Activated naive CD4-positive, alpha-beta T cell (primary cell): ENCODE measurements around the gene BRINP3.
"Not testable (repeated sequence)": the region's sequence is repeated elsewhere in the genome, so short reads cannot be mapped to it uniquely, and the experiment has no call there.

Experiments used
- DNase-seq, 4 experiments: peaks; one replicate each; lab custom pipeline; 2025; lab: John Stamatoyannopoulos, UW

BRINP3 gene

DNA sequence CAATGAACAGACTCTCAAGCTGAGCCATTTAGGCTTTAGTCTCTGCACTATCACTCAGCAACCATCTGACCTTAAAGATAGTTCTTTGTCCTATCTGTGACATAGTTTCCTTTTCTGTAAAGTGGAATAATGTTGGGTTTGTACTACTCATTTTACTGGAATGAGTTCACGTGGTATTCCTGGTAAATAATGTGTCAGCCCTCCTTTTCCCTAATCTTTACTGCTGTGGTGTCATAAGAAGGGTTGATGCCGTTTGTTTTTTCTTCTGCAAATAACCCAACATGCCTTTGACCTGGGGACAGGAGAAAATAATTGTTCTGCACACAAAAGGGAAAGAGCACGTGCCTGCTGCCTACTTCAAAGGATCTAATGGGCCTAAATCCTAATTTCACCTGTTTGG is 297.8 kb downstream of the BRINP3 start:
- DNase-seq = no peak

DNA sequence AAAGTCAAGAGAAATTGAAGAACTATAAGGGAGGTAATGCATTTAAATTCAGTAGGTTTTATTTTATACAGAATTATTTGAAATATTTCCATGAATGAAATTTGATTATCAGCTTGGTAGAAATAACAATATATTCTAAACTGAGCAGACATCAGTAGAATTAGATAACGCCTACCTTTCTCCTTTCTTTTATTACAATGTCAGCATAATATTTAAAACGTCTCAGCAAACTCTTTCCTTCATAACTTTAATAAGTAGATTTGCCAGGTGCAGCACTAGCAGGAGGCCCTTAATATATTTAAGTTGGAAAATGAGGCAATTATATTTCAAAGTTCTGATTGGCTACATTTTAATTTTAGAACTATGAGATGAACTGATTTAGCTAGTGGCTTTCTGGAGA is 298.8 kb downstream of the BRINP3 start:
- no peak for DNase-seq

DNA sequence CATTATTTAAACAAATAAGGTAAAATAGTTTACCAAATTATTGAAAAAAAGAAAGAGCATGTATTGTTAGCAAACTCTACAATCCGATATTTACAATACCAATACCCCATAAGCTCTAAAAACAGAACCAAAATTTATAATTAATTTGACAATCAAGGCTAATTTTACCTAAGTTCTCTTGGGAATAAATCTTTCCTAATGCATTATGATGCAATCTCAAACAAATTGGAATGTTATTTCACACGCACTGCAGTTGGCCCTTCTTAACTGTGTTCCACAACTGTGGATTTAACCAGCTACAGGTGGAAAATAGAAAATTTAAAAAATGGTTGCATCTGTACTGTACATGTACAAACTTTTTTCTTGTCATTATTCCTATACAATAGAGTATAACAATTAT is 300.1 kb downstream of the BRINP3 start:
- DNase-seq = no peak

DNA sequence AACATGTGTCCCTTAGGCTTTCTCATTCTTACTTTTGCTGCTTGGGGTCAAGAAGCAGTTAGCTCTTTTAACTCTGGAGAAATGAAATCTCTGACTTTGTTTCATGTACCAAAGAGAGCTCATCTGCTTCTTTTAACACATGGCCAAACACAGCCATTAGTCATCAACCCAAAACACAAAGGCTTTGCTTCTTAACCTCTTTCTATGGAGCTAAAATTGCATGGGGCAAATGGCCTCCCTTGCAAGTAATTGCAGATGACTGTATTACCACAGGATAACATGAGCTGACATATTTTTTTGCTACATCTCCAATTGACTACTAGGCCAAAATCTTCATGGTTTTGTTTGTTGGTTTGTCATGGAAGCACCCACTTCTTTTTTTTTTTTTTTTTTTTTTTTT is 300.9 kb downstream of the BRINP3 start:
- no peak for DNase-seq

DNA sequence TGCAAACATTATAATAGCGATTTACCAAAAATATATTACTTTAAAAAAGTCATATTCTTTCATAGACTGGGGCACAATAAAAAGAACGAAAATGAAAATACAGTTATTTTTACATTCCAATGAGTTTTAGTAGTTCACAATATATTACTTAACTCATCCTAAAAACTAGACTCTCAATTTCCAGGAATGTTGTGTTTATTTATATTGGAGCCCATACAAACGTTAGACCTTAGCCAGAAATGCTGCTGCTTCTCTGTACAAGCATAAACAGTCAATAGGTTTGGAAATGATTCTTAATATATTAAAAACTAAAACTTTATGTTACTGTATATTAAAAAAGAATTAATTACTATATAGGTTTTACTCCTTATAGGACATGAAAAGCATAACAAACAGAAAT is 302.3 kb downstream of the BRINP3 start:
- no peak for DNase-seq

DNA sequence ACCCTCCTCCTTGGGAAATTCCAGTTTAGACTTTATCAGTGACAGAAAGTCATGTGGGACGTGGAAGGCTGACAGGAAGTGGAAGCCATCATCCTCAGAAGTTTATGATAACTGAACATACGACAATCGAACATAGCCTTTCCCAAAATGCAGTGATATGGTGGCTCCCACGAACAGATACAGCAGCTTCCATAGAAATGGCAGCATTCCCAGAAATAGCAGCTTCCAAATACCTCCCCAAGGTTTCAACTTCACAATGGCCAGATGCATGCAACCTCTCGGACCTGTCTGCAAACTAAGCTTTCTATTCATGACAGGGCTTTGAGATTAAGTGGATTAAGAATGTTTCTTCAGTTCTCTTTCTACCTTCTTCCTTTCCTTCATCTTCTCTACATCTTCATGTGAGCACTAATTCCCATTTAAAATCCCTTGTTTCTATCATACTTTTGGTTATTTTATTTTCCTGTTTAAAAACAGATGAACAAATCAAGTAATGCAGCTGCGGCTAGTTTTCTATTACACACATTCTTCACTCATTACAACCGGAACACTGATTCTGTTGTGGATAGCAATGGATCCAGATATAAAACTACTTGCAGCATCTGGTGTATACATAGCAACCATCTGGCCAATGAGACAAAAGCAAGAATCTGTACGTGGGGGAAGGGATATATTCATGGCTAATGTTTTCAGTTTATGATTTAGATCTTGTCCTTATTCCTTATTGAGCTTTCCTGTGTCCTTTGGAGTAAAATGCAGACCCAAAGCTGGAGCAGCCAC is 304.8 kb downstream of the BRINP3 start:
- DNase-seq = no peak

DNA sequence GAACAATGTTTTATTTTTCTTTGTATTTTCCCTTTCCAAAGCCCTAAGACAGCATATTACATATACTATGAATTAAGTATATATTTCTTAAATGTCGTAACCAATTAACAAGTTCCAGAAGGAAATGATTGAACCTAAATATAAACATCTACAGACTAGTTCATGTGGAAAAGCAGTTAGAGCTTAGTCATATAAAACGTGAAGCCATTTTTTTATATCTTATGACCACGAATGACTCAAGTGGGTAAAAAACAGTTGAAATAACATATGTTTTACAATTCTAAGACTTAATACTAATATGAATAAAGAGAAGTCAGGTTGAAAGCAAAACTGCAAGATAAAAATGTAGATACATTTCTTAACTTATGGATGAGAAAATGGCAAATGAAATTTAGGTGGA is 307.3 kb downstream of the BRINP3 start:
- DNase-seq = no peak

DNA sequence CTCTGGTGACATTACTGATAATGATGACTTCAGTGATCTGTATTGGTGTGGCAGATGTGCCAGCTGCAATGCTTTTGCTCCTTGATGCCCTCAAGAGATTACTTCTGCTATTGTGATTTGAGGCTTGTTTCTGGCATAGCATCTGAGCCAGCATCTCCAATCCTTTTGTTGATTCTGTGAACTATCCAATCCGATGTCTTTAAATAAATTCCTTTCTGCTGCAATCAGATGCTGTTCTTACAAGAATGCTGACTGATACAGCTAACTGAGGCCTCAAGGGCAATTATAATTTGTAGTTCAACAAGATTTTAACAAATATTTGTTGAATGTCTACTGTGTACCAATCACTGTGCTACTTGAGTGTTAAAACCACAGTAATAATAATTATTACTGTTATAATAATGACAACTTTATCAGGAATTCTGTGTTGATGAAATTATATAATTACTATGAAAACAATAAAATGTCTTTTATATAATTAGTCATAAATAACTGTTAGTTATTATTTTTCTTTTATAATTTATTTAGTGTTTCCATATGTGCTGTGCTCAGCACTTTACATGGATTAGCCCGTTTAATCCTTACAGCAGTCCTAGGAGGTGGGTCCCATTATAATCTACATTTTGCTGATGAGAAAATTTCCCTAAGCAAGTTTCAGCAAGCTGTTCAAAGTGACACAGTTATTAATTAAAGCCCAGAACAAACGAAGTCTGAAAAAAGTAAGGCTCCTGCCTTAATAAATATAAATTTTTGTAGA is 308.2 kb downstream of the BRINP3 start:
- DNase-seq = no peak

DNA sequence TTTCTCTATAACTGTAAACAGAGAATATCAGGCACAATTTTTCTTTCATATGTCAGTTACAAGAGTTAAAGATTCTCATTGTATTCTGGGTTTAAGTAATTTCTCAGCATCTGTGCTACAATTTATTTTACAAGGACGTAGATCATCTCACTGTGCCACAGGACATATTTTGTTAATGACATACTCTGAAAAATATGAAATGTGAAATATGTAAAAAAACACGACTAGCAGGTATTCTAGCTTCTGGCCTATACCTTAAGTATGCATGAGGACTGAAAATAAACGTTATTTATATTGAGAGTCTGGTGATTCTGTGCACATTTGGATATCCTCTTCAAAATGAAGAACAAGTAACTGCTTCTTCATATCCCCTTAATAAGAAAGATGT is 308.8 kb downstream of the BRINP3 start:
- no peak for DNase-seq

DNA sequence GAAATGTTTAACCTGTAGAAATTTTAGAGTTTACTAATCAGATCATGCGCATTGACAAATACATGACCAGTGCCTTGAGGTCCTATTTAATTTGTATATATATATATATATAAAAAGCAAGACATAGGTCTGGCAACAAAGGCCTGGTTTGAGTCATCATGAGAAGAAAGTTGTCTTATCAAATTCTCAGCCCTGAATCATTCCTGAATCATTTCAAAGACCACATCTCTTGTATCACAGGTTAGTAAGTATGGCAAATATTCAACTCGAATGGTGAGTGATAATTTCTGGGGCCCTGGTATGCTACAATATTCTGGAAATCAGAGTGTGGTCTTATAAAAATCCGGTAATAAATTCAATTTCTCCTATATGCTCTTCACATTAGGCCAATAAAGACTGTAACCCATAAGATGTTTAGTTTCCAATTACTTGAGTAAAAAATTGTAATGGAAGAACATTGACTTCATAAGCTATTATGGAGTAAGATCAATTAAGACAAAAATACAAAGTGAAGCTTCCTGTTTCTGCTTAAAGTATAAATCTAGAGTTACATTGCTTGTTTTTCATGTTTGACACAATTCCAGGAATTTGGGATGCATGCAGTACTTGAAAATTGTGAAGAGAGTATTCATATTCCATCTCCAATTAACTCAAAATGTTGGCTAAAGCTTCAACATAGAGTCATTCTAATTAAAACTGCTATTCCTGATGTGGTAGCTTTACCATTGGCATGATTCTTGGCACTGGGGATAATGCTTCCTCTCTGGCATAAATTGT is 309.4 kb downstream of the BRINP3 start:
- DNase-seq = no peak

DNA sequence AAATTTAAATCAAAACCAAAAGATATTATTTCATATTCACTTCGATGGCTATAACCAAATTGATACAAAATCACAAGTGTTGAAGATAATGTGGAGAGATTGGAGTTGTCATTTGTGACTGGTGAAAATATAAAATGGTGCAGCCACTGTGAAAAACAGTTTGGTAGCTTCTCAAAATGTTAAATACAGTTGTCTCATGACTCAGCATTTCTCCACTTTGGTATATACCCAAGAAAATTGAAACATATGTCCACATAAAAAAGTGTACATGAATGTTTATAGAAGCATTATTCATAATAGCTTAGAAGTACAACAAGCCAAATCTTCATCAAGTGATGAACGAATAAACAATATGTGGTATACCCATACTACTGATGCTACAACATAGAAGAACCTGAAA is 318.5 kb downstream of the BRINP3 start:
- no peak for DNase-seq

DNA sequence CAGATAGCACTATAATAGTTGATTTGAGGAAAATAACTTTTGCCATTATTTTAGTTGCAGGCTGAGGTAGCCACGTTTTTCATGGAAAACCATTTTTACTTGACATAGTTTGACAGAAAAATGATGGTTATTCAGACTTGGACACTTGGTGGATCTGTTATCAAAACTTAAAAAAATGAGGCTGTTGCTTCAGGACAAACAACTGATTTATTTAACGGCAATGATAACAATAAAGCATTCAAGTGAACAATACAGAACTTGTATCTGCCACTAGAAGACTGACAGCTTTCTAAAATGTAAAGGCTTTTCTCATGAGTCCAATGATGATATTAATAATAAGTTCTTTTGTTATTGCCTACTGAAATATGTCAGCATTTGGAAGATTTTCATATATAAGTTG is 322.9 kb downstream of the BRINP3 start:
- no peak for DNase-seq

DNA sequence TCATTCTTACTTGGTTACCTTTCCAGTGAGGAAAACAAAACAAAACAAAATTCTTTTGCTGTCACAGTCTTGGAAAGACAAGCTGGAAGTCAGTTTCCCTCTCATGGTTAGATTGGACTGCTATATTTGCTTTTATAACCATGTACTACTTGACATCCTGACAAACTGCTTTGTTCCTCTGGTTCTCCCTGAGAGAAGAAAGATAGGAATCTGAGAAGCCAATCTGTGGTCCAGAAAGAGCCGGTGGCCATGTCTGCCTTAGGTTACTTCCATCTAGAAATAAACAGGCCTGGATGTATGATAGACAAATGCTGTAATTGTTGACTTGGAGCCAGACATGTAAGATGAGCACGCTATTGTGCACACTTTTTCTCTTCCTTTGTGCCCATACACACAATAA is 330.0 kb downstream of the BRINP3 start:
- no peak for DNase-seq

DNA sequence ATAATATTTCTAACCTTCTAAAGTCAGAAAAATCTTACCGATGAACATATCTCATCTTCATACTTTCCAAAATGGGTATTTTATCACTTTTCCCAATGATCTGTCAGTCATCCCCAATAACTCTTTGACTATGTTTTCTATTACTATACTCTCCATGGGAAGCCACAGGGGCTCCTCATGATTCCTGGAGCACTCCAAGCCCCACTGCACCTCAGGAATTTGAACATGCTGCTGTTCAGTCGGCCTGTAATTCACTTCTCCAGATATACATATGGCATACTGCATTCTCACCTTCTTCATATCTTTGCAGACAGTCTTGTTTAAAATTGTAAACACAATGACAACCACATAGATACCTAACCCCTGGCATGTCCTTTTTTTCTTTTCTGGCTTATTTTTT is 333.0 kb downstream of the BRINP3 start:
- DNase-seq = no peak

DNA sequence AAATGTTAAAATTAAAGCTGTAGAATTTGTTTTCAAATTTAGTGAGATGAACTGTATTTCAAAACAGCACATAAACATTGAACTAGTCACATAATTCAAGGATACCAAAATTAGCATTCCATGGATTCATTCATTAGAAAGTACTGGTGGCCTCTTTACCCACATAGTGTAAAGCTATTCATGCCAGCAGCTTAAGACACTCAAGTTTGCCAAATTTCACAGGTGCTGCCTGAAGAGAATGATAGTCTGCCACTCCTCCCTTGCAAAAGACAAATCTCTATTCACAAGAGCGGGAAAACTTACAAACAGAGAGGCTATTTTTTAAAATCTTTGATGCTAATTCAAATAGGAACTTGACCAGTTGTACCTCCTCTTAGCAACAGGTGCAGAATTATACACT is 337.0 kb downstream of the BRINP3 start:
- DNase-seq = no peak

DNA sequence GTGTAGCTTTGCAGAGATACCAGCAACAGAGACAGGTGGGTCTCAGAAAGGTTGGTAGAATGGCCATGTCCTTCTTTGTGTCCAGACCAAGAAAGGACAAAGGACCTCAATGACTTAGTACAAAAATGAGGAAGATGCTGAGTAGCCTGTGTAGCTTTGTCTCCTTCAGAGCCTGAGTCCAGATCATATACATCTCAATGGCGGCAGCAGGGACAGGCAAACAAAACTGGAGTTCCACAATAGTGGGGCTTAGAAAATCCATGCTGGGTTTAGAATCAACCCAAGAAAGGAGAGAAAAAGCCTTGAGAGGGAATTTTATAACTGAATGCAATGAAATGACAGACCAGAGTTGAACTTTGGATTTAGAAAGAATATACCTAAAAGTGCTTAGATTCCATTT is 339.0 kb downstream of the BRINP3 start:
- DNase-seq = no peak

DNA sequence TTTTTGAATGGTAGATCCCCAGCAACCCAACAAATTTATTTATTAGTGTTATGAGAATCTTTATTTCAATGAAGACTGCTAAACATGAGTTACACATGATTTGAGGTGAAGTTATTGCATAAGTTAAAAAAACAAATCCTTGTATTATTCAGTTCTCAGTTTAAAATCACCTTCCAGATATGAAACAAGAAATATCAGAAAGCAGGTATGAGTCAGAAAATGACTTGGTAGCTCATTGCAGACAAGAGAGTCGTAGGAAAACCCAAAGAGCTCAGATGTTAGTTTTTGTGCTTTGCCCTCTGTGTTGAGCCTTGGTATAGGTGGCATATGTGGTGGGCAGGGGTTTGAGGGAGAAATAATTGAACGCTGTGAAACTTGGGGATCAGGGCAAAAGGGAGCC is 339.4 kb downstream of the BRINP3 start:
- no peak for DNase-seq

DNA sequence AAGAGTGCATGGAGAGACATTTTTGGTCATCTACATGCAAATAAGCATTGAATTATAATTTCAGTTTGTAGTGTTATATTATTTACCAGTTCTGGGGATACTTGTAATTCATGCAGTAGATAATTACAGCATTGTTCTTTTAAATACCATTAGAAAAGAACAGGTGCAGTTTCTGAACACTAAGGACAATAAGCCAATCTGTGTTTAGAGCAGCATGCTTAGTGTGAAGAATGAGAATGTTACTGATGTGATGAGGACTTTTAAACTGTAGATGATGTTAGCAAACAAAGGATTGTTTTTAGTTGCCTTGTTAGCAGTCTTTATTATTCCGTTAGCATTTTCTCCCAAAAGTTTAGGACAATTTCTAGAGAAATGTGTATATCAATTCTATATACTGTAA is 348.3 kb downstream of the BRINP3 start:
- DNase-seq = no peak

DNA sequence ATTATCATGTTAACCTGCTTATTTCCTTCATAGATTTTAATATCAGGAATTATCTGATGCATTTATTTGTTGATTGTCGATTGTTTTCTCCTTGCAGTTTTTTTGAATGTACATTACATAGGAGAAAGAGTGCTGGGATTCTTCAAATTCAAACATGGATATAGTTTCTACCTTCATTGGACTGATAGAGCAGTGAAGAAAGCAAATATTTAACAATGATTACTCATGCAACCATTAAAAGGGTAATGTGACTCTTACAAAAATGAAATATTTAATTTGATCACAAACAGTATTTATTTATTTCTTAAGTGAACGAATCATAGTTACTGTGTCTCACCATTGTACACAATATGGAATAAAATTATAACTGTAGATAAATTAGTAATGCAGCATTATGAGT is 350.9 kb downstream of the BRINP3 start:
- no peak for DNase-seq

DNA sequence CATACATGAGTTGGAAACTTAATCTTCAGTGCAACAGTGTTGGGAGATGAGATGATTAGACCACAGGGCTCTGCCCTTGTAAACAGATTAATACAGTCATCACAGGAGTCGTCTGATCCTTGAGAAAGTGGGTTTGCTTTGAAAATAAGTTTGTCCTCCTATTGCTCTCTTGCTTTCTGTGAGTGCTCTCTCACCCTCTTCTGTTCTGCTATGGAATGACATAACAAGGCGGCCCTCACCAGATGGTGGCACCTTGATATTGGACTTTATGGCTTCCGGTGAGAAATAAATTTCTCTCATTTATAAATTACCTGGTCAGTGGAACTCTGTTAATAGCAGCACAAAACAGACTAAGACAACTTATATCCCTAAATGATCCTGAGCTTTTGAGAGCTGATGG is 353.6 kb downstream of the BRINP3 start:
- no peak for DNase-seq

DNA sequence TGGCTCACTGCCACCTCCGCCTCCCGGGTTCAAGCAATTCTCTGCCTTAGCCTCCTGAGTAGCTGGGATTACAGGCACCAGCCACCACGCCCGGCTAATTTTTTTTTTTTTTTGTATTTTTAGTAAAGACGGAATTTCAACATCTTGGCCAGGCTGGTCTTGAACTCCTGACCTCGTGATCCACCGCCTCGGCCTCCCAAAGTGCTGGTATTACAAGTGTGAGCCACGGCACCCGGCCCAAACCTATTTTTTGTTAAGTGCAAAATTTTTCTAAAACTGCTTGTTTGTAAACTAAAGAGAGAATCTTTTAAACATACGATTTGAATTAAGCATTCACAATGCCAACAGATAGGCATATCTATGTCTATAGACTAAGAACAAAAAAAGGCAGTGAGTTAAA is 357.1 kb downstream of the BRINP3 start:
- DNase-seq = not testable (repeated sequence)

DNA sequence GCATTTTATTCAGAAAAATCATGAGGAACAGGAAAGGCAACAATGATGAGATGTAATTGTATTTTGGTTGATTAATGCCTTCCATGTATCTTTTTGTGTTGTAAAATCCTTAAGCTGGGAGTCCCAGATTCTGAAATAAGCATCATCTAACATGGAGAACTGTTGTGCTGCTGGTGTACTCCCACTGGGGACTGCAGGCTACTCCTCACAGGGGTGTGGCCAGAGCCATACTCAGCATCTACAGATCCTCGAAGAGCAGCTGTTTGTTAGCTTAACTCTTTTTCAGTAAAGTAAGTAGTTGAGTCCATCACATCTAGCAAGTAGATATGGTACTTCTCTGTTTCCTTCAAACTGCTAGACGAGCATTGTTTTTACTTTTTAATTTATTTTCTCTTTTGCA is 358.0 kb downstream of the BRINP3 start:
- no peak for DNase-seq

DNA sequence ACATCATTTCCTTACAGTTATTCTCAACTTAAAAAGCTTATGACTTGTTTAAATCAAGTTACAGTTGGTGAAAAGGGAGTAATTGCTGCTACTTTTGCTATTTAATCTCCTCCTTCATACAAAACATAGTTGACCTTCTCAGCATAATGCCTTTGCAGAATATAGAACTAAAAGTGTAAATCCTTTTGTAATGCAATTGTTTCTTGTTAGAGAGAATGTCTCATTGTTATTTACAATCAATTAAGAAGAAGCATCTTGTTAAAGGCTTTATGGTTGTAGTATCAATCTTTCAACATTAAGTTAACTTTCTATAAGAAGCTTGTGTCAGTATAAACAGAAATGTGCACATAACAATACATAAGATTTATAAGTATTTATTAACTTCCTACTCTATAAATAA is 360.7 kb downstream of the BRINP3 start:
- DNase-seq = no peak
